Suprapubic skin (tissue), 4 donors: ENCODE data around the gene PSG5. TPM values are rescaled to one million over a fixed set of nuclear protein-coding genes. Genes with fewer than 3 reads are reported as not detected.
"Not testable (repeated sequence)": the region's sequence is repeated elsewhere in the genome, so short reads cannot be mapped to it uniquely, and the experiment has no call there.

Source experiments
- DNase-seq, 2 donors: peaks; one replicate each; pipeline ENCODE4 v3.0.0-alpha.2; 2019; ENCODE audit warnings: low spot score in 2 of 2
- H3K27ac ChIP-seq: fragments of 200-600 bp; sonication (generic); one replicate; pipeline ENCODE4 v1.5.1; 2019
- H3K27me3 ChIP-seq: fragments of 200-600 bp; sonication (generic); one replicate; pipeline ENCODE4 v1.5.1; 2019
- H3K36me3 ChIP-seq: fragments of 200-600 bp; sonication (generic); one replicate; pipeline ENCODE4 v1.5.1; 2019
- H3K4me1 ChIP-seq: fragments of 200-600 bp; sonication (generic); one replicate; pipeline ENCODE4 v1.5.1; 2019
- H3K4me3 ChIP-seq: fragments of 200-600 bp; sonication (generic); one replicate; pipeline ENCODE4 v1.5.1; 2019; ENCODE audit warnings: mild to moderate bottlenecking
- H3K9me3 ChIP-seq: fragments of 200-600 bp; sonication (generic); one replicate; pipeline ENCODE4 v1.5.1; 2019
- EP300 ChIP-seq: sonication (generic); formaldehyde crosslinking; IDR thresholded peaks from one replicate; pipeline ENCODE4 v1.6.1; 2017; ENCODE audit warnings: antibody characterized with exemption
- POLR2A ChIP-seq, 2 donors: fragments of 450-650 bp; IDR thresholded peaks; one replicate each; pipeline ENCODE4 v1.6.1; 2017; ENCODE audit warnings: antibody characterized with exemption in 2 of 2, mild to moderate bottlenecking in 2 of 2, moderate library complexity in 2 of 2
- POLR2AphosphoS5 ChIP-seq, 3 donors: sonication (generic); formaldehyde crosslinking; IDR thresholded peaks; one replicate each; pipeline ENCODE4 v1.6.1; 2017; ENCODE audit warnings: antibody characterized with exemption in 3 of 3
- WGBS: methylation state at CpG from one replicate; pipeline ENCODE4 v1.1.5; 2018; 5-methylcytosine and 5-hydroxymethylcytosine counted together
- total RNA-seq, 4 donors: library from RNA; depleted of rRNA; stranded (reverse); fragments of >200 nt; gene quantifications; one replicate each; pipeline ENCODE4 v1.1.0, GENCODE V29; 2016
- TF ChIP-seq, protein P1 (sequence below), 2 donors: fragments of 200-600 bp in 1 of 2; fragments of 450-650 bp in 1 of 2; sonication (generic) in 1 of 2; IDR thresholded peaks; one replicate each; pipeline ENCODE4 v1.5.1; 2016 to 2019; ENCODE audit warnings: antibody characterized with exemption in 2 of 2, mild to moderate bottlenecking in 1 of 2, moderate library complexity in 1 of 2

PSG5 gene
- total RNA-seq, 4 donors from 2014 or later, result 0.47 to 0.51 TPM; not detected in 2

DNA sequence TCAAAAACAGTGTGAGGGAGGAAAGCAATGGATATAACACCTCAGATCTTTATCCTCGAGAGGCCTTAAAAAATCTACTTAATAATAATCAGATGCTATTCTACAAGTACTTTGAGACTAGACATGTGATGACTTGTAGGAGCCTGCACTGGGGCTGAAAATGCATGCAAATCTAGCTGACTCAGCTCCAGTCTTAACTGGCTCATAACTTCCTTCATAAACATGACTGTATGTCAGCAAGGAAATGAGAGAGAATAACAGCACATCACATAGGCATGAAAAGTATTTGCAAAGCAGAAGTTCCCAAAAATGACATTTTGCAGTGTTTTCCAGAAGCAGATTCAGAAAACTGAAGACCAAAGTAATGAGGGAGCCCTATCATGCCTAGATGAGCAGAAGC lies 38.1 kb downstream of the PSG5 start:
- Histone ChIP-seq H3K4me3 (no peak overlapping the region), H3K36me3 (no peaks in the 10 kb centered on the region), H3K4me1 (peaks cover 10% of the 10 kb centered on the region), H3K9me3 (no peaks in the 10 kb centered on the region), H3K27me3 (no peaks in the 10 kb centered on the region), H3K27ac (peak overlapping the region; percentile 41)
- TF ChIP-seq EP300 (no peak), POLR2A (IDR thresholded peaks at IDR 0.05) (no peak), POLR2AphosphoS5 (IDR thresholded peaks at IDR 0.05) (no peak)
- TF ChIP-seq, protein P1, sequence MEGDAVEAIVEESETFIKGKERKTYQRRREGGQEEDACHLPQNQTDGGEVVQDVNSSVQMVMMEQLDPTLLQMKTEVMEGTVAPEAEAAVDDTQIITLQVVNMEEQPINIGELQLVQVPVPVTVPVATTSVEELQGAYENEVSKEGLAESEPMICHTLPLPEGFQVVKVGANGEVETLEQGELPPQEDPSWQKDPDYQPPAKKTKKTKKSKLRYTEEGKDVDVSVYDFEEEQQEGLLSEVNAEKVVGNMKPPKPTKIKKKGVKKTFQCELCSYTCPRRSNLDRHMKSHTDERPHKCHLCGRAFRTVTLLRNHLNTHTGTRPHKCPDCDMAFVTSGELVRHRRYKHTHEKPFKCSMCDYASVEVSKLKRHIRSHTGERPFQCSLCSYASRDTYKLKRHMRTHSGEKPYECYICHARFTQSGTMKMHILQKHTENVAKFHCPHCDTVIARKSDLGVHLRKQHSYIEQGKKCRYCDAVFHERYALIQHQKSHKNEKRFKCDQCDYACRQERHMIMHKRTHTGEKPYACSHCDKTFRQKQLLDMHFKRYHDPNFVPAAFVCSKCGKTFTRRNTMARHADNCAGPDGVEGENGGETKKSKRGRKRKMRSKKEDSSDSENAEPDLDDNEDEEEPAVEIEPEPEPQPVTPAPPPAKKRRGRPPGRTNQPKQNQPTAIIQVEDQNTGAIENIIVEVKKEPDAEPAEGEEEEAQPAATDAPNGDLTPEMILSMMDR (IDR thresholded peaks at IDR 0.05), result no peak
- no peak for DNase-seq
- 36% methylated on average over 1 of the region's 1 CpG for WGBS

DNA sequence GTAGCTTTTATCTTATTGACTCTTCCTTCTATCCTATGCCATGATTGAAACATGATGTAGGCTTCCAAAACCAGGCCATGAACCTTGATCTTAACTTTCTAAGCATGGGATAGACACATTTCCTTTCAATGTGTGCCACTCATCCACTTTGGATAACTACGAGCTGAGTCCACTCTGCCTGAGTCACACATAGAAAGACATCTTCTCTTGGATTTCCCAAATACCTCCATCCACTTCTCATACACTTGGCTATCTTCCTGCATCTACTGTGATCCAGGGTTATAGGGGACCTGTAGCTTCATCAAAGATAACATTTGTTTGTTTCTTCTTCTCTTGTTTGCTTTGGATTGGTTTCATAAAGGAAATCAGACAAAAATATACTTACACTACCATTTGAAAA lies 44.6 kb downstream of the PSG5 start:
- not testable (repeated sequence) for DNase-seq, H3K4me1 ChIP-seq, H3K36me3 ChIP-seq, H3K4me3 ChIP-seq, H3K9me3 ChIP-seq, H3K27ac ChIP-seq, H3K27me3 ChIP-seq
- WGBS, result 90% methylated on average over 1 of the region's 1 CpG

DNA sequence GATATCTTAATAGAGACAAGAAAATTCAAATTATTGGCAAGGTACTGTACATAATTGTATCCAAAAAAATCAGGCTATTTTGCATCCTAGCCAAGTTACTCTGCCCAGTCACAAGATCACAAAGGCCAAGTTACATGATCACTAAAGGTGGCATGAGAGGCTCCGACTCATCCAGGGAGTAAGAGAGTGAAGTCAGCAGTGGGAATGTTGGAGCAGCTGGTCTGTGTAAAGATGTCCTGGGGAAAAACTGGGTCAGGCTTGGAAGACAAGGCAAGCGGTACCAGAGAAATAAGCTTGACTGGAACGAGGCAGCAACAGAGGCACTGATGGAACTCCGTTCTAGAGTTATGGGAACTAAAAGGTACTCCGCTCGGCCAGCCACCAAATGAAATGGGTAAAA lies 53.6 kb downstream of the PSG5 start:
- no peak for DNase-seq
- Histone ChIP-seq H3K36me3 (no peaks in the 10 kb centered on the region), H3K4me1 (no peaks in the 10 kb centered on the region), H3K9me3 (no peaks in the 10 kb centered on the region), H3K27me3 (no peaks in the 10 kb centered on the region), H3K4me3 (no peak overlapping the region), H3K27ac (no peak overlapping the region)
- TF ChIP-seq, protein P1 (IDR thresholded peaks at IDR 0.05), result no peak
- no peak for TF ChIP-seq POLR2AphosphoS5 (IDR thresholded peaks at IDR 0.05)
- no peak for TF ChIP-seq EP300
- no peak for TF ChIP-seq POLR2A (IDR thresholded peaks at IDR 0.05)
- 69% methylated on average over 5 of the region's 6 CpGs for WGBS

DNA sequence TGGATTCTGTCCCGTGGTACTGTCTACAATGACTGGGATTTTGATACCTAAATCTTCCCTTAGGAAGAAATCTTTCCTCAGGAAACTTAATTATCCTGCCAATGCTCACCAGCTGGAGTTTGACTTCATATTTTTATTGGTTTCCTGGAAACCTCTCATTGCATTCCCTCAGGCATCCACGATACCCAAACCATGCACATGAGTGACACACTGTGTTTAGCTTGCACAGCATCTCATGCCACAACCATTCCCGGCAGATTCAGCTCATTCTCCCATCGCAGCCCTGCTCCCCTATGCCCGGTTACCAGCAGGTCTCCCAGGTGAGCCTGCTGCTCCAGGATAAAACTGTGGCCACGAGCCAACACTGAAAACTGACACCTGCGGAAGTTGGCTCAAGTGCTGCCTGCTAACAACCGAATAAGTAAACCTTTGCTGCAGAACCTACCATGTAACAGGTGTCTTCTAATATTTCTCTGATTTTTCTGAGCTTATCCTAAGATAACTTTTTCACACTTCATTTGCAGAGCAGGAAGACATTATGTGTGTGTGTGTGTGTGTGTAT lies 55.0 kb downstream of the PSG5 start:
- not testable (repeated sequence) for H3K4me1 ChIP-seq, H3K36me3 ChIP-seq, H3K27me3 ChIP-seq, H3K4me3 ChIP-seq, DNase-seq, H3K27ac ChIP-seq, H3K9me3 ChIP-seq
- 47% methylated on average over 8 of the region's 8 CpGs for WGBS

DNA sequence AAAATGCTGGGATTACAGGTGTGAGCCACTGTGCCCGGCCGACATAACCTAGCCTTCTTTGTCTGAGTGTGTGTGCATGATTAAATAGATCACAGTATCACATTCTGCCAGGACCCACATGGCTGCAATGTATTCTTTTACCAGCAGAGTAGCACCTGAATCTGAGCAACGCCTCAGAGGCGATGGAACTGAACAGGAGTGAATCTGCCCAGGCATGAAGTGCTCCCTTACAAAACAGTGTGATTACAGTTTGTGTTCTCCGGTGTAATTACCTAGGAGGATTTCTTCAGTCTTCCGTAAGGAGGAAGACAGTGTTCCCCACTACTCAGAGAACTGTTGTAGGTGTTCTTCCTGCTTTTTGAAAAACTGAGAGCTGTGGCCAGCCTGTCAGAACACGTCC lies 57.1 kb downstream of the PSG5 start:
- not testable (repeated sequence) for DNase-seq, H3K36me3 ChIP-seq, H3K9me3 ChIP-seq, H3K27ac ChIP-seq, H3K4me1 ChIP-seq, H3K27me3 ChIP-seq, H3K4me3 ChIP-seq
- TF ChIP-seq, protein P1 (IDR thresholded peaks at IDR 0.05), result peak; percentile 16 to 28
- WGBS, result 47% methylated on average over 7 of the region's 7 CpGs

DNA sequence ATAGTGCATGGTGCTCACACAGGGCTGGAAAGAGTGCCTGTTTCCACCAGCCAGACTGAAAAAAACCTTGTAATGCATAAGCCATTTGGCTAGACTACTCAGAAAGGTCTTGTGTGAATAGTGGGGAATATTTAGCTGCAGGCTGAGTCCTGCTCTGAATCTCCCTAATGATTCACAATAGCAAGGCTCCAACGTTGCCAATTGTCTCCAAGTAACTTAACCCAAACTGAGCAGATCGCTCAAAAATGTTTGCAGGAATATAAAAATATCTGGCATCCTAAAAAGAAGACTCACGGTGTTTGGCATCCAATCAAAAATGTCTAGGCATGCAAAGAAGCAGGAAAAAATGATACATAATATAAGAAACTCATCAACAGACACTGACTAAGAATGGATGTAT lies 59.0 kb downstream of the PSG5 start:
- DNase-seq, H3K27me3 ChIP-seq, H3K4me3 ChIP-seq, H3K27ac ChIP-seq, H3K36me3 ChIP-seq, H3K4me1 ChIP-seq, H3K9me3 ChIP-seq: not testable (repeated sequence)
- WGBS, result 13% methylated on average over 3 of the region's 3 CpGs

- Histone ChIP-seq H3K4me1 (no peaks in the 10 kb centered on the region), H3K27ac (no peak overlapping the region), H3K27me3 (no peaks in the 10 kb centered on the region), H3K36me3 (no peaks in the 10 kb centered on the region), H3K9me3 (no peaks in the 10 kb centered on the region), H3K4me3 (no peak overlapping the region)
- TF ChIP-seq POLR2A (IDR thresholded peaks at IDR 0.05) (no peak), POLR2AphosphoS5 (IDR thresholded peaks at IDR 0.05) (no peak), EP300 (no peak)
- TF ChIP-seq, protein P1 (IDR thresholded peaks at IDR 0.05), result no peak
- 57% methylated on average over 4 of the region's 4 CpGs for WGBS
- DNase-seq, result no peak
Measured at GRCh38 chr19:43126720-43127119, 59.6 kb downstream of the PSG5 start.
